DOHH2 (cell line): ENCODE results near the gene CSAG2.

ENCODE experiments used
- H3F3A ChIP-seq: fragments of 200-600 bp; sonication (generic), shearing (Covaris generic); 2 replicates; pipeline ENCODE4 v1.6.0; 2016; ENCODE audit warnings: antibody characterized with exemption, mild to moderate bottlenecking; ENCODE audit not compliant: control insufficient read depth, insufficient read depth
- H3K27ac ChIP-seq: fragments of 200-600 bp; sonication (generic); 2 replicates; pipeline ENCODE4 v1.5.1; 2014; ENCODE audit warnings: low read depth, mild to moderate bottlenecking, low read length, moderate library complexity
- H3K27me3 ChIP-seq: fragments of 200-600 bp; sonication (generic); 2 replicates; pipeline ENCODE4 v1.6.1; 2014; ENCODE audit warnings: mild to moderate bottlenecking, low read length, mixed read lengths; ENCODE audit not compliant: control insufficient read depth
- H3K36me3 ChIP-seq: fragments of 200-600 bp; sonication (generic); 2 replicates; pipeline ENCODE4 v1.6.1; 2014; ENCODE audit warnings: mild to moderate bottlenecking, low read length, moderate library complexity, mixed read lengths; ENCODE audit not compliant: control insufficient read depth
- H3K4me1 ChIP-seq: fragments of 200-600 bp; sonication (generic); 2 replicates; pipeline ENCODE4 v1.6.1; 2014; ENCODE audit warnings: mild to moderate bottlenecking, low read length, mixed read lengths; ENCODE audit not compliant: control insufficient read depth
- H3K4me2 ChIP-seq: fragments of 200-600 bp; sonication (generic); 2 replicates; pipeline ENCODE4 v1.6.0; 2014; ENCODE audit warnings: mild to moderate bottlenecking, low read length, moderate library complexity
- H3K4me3 ChIP-seq: fragments of 200-600 bp; sonication (generic); 2 replicates; pipeline ENCODE4 v1.5.1; 2014; ENCODE audit warnings: mild to moderate bottlenecking, low read length, mixed read lengths
- H3K79me2 ChIP-seq: fragments of 200-600 bp; sonication (generic); 2 replicates; pipeline ENCODE4 v1.6.1; 2014; ENCODE audit warnings: mild to moderate bottlenecking, low read length, mixed read lengths; ENCODE audit not compliant: control insufficient read depth
- H3K9me2 ChIP-seq: fragments of 200-600 bp; sonication (generic); replicated peaks from 2 replicates; pipeline ENCODE4 v1.6.1; 2014; ENCODE audit warnings: mild to moderate bottlenecking, low read length, mixed read lengths; ENCODE audit not compliant: control insufficient read depth
- H3K9me3 ChIP-seq: fragments of 200-600 bp; sonication (generic); 2 replicates; pipeline ENCODE4 v1.6.1; 2014; ENCODE audit warnings: antibody characterized with exemption, low read length, mixed read lengths; ENCODE audit not compliant: control insufficient read depth, insufficient read depth
- H4K20me1 ChIP-seq: fragments of 200-600 bp; sonication (generic); 2 replicates; pipeline ENCODE4 v1.6.0; 2014; ENCODE audit warnings: low read depth, mild to moderate bottlenecking, antibody characterized with exemption, low read length, moderate library complexity; ENCODE audit not compliant: control insufficient read depth, insufficient read depth
- CTCF ChIP-seq: fragments of 200-600 bp; sonication (generic); IDR thresholded peaks from one replicate; pipeline ENCODE4 v1.5.1; 2014; ENCODE audit warnings: antibody characterized with exemption, mild to moderate bottlenecking, low read depth, low read length; ENCODE audit not compliant: poor library complexity, severe bottlenecking
- EZH2phosphoT487 ChIP-seq: fragments of 200-600 bp; sonication (generic); IDR thresholded peaks from 2 replicates; pipeline ENCODE4 v1.6.1; 2017; ENCODE audit warnings: borderline replicate concordance, mild to moderate bottlenecking, antibody characterized with exemption, low read length, moderate library complexity, mixed read lengths

The CSAG2 gene

GRCh38 chrX:152658302-152658701, 50.8 kb downstream of the CSAG2 start:
- Histone ChIP-seq H3K27me3 (no peaks in the 10 kb centered on the region), H3F3A (no peaks in the 10 kb centered on the region), H3K4me1 (peaks cover 4% of the 10 kb centered on the region), H3K27ac (no peak overlapping the region), H3K9me3 (no peaks in the 10 kb centered on the region), H3K79me2 (no peaks in the 10 kb centered on the region), H3K9me2 (no peaks in the 10 kb centered on the region), H3K36me3 (no peaks in the 10 kb centered on the region), H4K20me1 (no peaks in the 10 kb centered on the region), H3K4me3 (no peak overlapping the region), H3K4me2 (no peak overlapping the region)
- TF ChIP-seq EZH2phosphoT487 (no peak), CTCF (peak; percentile 33)
